ENCODE measurements around the gene CDK6. TPM values are rescaled to one million over a fixed set of nuclear protein-coding genes. Genes with fewer than 3 reads are reported as not detected.
A peak's percentile ranks its signal among the peaks of the same experiment; 100 is the strongest.

CDK6 gene
- total RNA-seq, 1 donor from 2014 or later = 274 TPM

GRCh38 chr7:92809760-92810573, 26.4 kb downstream of the CDK6 start:
- intact Hi-C loops (cut with micrococcal nuclease) = loop anchor here (1.0 kb wide), 4 partner anchors 13 to 125 kb away; no protein-coding TSS in a partner anchor
- peak overlapping the region; percentile 90 for H3K27ac Mint-ChIP-seq
- H3K27me3 Mint-ChIP-seq = no peaks in the 10 kb centered on the region
- peaks cover 74% of the 10 kb centered on the region for H3K4me1 Mint-ChIP-seq
- H3K4me3 Mint-ChIP-seq = peak overlapping the region; percentile 73
- peaks cover 42% of the 10 kb centered on the region for H3K36me3 Mint-ChIP-seq (ENCODE audit: low read depth)
- peaks cover 11% of the 10 kb centered on the region for H3K9me3 Mint-ChIP-seq
- peak; percentile 91 for DNase-seq

- DNase-seq = no peak
- Mint-ChIP-seq H3K4me3 (peak overlapping the region; percentile 73), H3K4me1 (peaks cover 75% of the 10 kb centered on the region), H3K36me3 (ENCODE audit: low read depth) (peaks cover 44% of the 10 kb centered on the region), H3K9me3 (peaks cover 11% of the 10 kb centered on the region), H3K27me3 (no peaks in the 10 kb centered on the region), H3K27ac (peak overlapping the region; percentile 90)
- intact Hi-C loops (cut with micrococcal nuclease) = loop anchor here (1.0 kb wide), 4 partner anchors 12 to 124 kb away; no protein-coding TSS in a partner anchor
Observed at GRCh38 chr7:92809397-92809759, 27.0 kb downstream of the CDK6 start.

- Mint-ChIP-seq H3K4me1 (peaks cover 72% of the 10 kb centered on the region), H3K9me3 (peaks cover 11% of the 10 kb centered on the region), H3K4me3 (peak overlapping the region; percentile 54), H3K27ac (peak overlapping the region; percentile 75), H3K36me3 (ENCODE audit: low read depth) (peaks cover 50% of the 10 kb centered on the region), H3K27me3 (no peaks in the 10 kb centered on the region)
- no peak for DNase-seq
- intact Hi-C loops (cut with micrococcal nuclease) = loop anchor here (1.0 kb wide), 4 partner anchors 11 to 123 kb away; no protein-coding TSS in a partner anchor
Observed at GRCh38 chr7:92808635-92809034, 27.7 kb downstream of the CDK6 start.

GRCh38 chr7:92808006-92808405, 28.4 kb downstream of the CDK6 start:
- Mint-ChIP-seq H3K9me3 (peaks cover 11% of the 10 kb centered on the region), H3K27me3 (no peaks in the 10 kb centered on the region), H3K36me3 (ENCODE audit: low read depth) (peaks cover 56% of the 10 kb centered on the region), H3K27ac (peak overlapping the region; percentile 75), H3K4me3 (peak overlapping the region; percentile 45), H3K4me1 (peaks cover 73% of the 10 kb centered on the region)
- intact Hi-C loops (cut with micrococcal nuclease) = no loop called here
- DNase-seq = no peak

- Mint-ChIP-seq H3K36me3 (ENCODE audit: low read depth) (peaks cover 61% of the 10 kb centered on the region), H3K9me3 (peaks cover 10% of the 10 kb centered on the region), H3K4me1 (peaks cover 71% of the 10 kb centered on the region), H3K27ac (no peak overlapping the region), H3K27me3 (no peaks in the 10 kb centered on the region), H3K4me3 (no peak overlapping the region)
- no peak for DNase-seq
- intact Hi-C loops (cut with micrococcal nuclease) = no loop called here
Observed at GRCh38 chr7:92806496-92806895, 29.9 kb downstream of the CDK6 start.

GRCh38 chr7:92802406-92802805, 34.0 kb downstream of the CDK6 start:
- Mint-ChIP-seq H3K4me3 (no peak overlapping the region), H3K4me1 (peaks cover 42% of the 10 kb centered on the region), H3K36me3 (ENCODE audit: low read depth) (peaks cover 46% of the 10 kb centered on the region), H3K27ac (no peak overlapping the region), H3K27me3 (no peaks in the 10 kb centered on the region), H3K9me3 (peaks cover 6% of the 10 kb centered on the region)
- no peak for DNase-seq
- intact Hi-C loops (cut with micrococcal nuclease) = no loop called here

GRCh38 chr7:92799446-92800211, 36.7 kb downstream of the CDK6 start:
- peaks cover 31% of the 10 kb centered on the region for H3K36me3 Mint-ChIP-seq (ENCODE audit: low read depth)
- no peak overlapping the region for H3K4me3 Mint-ChIP-seq
- intact Hi-C loops (cut with micrococcal nuclease) = no loop called here
- H3K4me1 Mint-ChIP-seq = peaks cover 38% of the 10 kb centered on the region
- no peak for DNase-seq
- H3K27ac Mint-ChIP-seq = no peak overlapping the region
- no peaks in the 10 kb centered on the region for H3K27me3 Mint-ChIP-seq
- H3K9me3 Mint-ChIP-seq = no peaks in the 10 kb centered on the region

GRCh38 chr7:92798517-92799249, 37.7 kb downstream of the CDK6 start:
- H3K27ac Mint-ChIP-seq = no peak overlapping the region
- peaks cover 40% of the 10 kb centered on the region for H3K4me1 Mint-ChIP-seq
- peaks cover 31% of the 10 kb centered on the region for H3K36me3 Mint-ChIP-seq (ENCODE audit: low read depth)
- no peak overlapping the region for H3K4me3 Mint-ChIP-seq
- DNase-seq = no peak
- no peaks in the 10 kb centered on the region for H3K9me3 Mint-ChIP-seq
- intact Hi-C loops (cut with micrococcal nuclease) = no loop called here
- no peaks in the 10 kb centered on the region for H3K27me3 Mint-ChIP-seq

- H3K4me3 Mint-ChIP-seq = no peak overlapping the region
- intact Hi-C loops (cut with micrococcal nuclease) = loop anchor here (1.0 kb wide), 3 partner anchors 12 to 36 kb away; no protein-coding TSS in a partner anchor
- peaks cover 4% of the 10 kb centered on the region for H3K9me3 Mint-ChIP-seq
- peaks cover 32% of the 10 kb centered on the region for H3K36me3 Mint-ChIP-seq (ENCODE audit: low read depth)
- H3K27ac Mint-ChIP-seq = no peak overlapping the region
- H3K27me3 Mint-ChIP-seq = no peaks in the 10 kb centered on the region
- peak; percentile 72 for DNase-seq
- H3K4me1 Mint-ChIP-seq = peaks cover 42% of the 10 kb centered on the region
Observed at GRCh38 chr7:92797693-92798092, 38.7 kb downstream of the CDK6 start.

- Mint-ChIP-seq H3K4me3 (no peak overlapping the region), H3K36me3 (ENCODE audit: low read depth) (peaks cover 32% of the 10 kb centered on the region), H3K27ac (no peak overlapping the region), H3K4me1 (peaks cover 41% of the 10 kb centered on the region), H3K27me3 (no peaks in the 10 kb centered on the region), H3K9me3 (peaks cover 8% of the 10 kb centered on the region)
- DNase-seq = no peak
- intact Hi-C loops (cut with micrococcal nuclease) = loop anchor here (1.0 kb wide), 3 partner anchors 12 to 36 kb away; no protein-coding TSS in a partner anchor
Observed at GRCh38 chr7:92797284-92797683, 39.1 kb downstream of the CDK6 start.

- Mint-ChIP-seq H3K27me3 (no peaks in the 10 kb centered on the region), H3K4me1 (peaks cover 47% of the 10 kb centered on the region), H3K4me3 (no peak overlapping the region), H3K36me3 (ENCODE audit: low read depth) (peaks cover 45% of the 10 kb centered on the region), H3K27ac (no peak overlapping the region), H3K9me3 (peaks cover 17% of the 10 kb centered on the region)
- no peak for DNase-seq
- intact Hi-C loops (cut with micrococcal nuclease) = no loop called here
Observed at GRCh38 chr7:92794831-92795230, 41.5 kb downstream of the CDK6 start.

GRCh38 chr7:92794391-92794790, 42.0 kb downstream of the CDK6 start:
- peaks cover 49% of the 10 kb centered on the region for H3K4me1 Mint-ChIP-seq
- intact Hi-C loops (cut with micrococcal nuclease) = no loop called here
- no peak for DNase-seq
- H3K27me3 Mint-ChIP-seq = no peaks in the 10 kb centered on the region
- no peak overlapping the region for H3K4me3 Mint-ChIP-seq
- H3K36me3 Mint-ChIP-seq (ENCODE audit: low read depth) = peaks cover 50% of the 10 kb centered on the region
- H3K9me3 Mint-ChIP-seq = peaks cover 19% of the 10 kb centered on the region
- H3K27ac Mint-ChIP-seq = no peak overlapping the region

GRCh38 chr7:92793656-92794205, 42.6 kb downstream of the CDK6 start:
- Mint-ChIP-seq H3K4me1 (peaks cover 49% of the 10 kb centered on the region), H3K4me3 (no peak overlapping the region), H3K27ac (peak overlapping the region; percentile 38), H3K36me3 (ENCODE audit: low read depth) (peaks cover 56% of the 10 kb centered on the region), H3K9me3 (peaks cover 19% of the 10 kb centered on the region), H3K27me3 (no peaks in the 10 kb centered on the region)
- intact Hi-C loops (cut with micrococcal nuclease) = no loop called here
- no peak for DNase-seq

All from activated CD4-positive, alpha-beta T cell treated with anti-CD3 and anti-CD28 coated beads, Interleukin-2, amount 10 ng/mL, durations not matched to agents 24 days and 14 days (primary cell).